ENCODE measurements around the gene SLC35F1.

The SLC35F1 gene

DNA sequence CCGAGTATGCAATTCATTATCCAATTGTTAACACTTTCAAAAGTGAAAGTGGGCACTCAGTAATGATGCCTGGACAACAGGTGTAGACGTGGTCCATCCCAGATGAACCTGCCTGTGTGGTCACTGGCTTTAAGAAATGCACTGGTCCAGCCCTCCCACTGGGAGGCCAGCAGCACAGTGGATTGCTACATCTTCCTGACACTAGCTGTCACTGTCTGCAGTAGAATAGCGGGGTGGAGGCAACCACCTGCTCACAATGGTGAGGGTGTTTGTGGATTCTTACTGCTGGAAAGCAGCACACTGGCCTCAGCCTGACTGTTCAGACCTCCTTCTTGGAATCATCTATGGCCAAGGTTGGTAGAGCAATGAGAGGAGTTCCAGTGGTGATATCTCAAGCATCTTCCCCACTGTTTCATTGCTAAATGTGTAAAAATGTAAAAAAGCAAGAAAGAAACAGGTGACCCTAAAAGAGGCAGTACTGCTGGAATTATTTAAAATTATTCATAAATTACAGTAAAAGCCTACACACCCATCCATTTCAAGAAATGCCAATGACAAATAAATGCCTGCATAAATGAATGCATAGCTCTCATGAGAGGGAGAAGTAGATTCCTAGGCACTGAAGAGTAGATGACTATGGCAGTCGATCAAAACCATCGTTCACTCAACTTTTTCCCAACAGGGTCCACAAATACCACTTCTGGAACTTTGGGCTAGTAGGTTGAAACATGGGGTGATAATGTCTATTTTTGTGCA, 413.0 kb downstream of the SLC35F1 start:
- DNase-seq = no peak

DNA sequence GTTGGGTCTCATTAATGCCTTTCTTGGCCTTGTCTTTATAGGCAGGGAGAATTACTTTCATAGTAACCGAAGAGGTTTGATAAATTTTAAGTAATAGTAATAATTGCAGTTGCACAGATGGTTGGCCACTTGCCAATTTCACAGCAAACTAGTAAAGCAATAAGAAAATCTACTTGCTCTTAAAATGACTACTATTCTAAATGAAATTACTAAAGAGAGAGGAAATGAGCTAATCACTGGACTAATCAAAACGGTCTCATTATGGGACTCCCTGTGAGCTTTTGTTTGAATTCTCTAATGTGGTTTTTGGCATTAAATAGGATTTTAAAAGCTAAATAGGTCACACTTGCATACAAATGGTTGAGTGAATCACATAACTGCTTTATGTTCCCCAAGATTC, 413.6 kb downstream of the SLC35F1 start:
- DNase-seq = no peak

GRCh38 chr6:118324116-118324515, 417.1 kb downstream of the SLC35F1 start:
- DNase-seq = no peak

DNA sequence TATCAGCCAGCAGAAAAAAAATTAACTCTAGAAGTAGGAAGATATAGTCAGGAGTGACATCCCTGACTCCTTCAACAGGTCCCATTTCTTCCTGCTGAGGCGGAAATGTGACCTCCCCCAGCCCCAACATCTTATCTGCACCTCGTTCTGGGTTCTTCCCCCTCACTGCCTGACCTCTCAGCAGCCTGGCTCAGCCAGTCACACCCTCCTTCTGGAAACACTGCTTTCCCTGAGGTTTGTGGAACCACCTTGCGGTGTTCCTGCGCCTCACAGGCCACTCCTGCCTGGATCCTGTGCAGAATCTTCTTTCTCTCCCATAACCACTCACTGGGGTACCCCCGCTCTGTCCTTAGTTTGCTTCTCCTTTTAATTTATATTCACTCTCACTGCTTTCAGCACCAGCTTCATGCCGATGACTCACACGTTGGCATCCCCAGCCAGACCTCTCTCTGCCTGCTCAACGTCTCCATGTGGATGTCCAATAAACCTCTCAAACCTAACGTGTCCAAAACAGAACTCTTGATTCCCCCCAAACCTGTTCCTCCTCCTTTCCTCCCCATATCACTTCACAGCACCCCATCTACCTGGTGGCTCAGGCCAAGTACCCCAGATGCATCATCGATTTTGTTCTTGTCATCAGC, 418.3 kb downstream of the SLC35F1 start:
- no peak for DNase-seq

- DNase-seq = no peak
Observed at GRCh38 chr6:118326712-118327111, 419.6 kb downstream of the SLC35F1 start.

DNA sequence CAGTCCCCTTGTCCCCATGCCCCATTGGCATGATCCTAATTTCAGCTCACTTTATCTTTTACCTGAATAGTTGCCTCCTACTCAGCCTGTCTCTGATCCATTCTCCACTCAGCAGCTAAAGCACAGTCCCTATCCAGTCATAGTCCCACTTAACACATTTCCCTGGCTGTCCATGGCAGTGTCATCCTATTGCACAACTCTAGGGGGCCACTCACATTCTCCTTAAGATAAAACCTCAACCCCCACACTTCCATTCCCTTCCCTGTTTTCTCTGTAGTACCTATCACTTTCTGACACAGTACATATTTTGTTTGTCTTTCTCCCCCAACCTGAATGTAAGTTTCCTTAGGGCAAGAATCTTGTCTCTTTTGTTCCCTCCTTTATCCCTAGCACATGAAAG, 420.2 kb downstream of the SLC35F1 start:
- no peak for DNase-seq

DNA sequence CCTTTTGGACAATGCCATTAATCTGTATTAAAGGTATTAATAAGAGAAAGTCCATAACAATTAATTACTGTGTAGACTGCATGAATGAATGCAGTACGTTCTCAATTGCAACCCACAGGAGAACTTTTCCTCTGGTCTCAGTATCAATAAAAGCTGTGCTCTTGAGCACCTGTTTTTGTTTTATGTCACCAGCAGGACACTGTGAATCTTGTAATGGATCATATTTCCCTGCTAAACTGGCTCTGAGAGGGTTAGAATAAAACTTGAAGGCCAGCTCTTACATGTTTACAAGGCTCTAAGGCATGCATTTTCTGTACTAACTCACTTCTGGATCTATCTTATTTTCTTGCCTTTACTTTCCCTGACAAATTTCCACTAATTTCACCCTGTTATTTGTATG, 426.7 kb downstream of the SLC35F1 start:
- no peak for DNase-seq

DNA sequence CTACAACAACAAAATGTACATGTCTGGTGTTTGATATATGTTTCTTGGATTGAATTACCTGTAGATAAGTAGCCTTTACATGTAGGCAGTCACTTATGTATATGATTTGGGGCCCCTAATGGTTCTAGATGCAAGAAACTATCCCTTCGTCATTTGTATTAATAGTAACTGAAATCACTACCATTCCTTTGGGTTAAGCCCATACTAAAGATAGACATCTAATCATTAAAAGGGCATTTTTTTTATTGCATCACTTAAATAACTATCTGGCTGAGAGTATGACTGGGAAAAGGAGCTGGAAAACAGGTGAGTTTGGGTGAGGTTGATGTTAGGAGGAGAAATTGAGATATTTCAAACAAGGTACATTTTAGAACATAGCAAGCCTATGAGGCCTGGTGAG, 427.6 kb downstream of the SLC35F1 start:
- DNase-seq = no peak

GRCh38 chr6:118335325-118335816, 428.3 kb downstream of the SLC35F1 start:
- DNase-seq = no peak

- no peak for DNase-seq
Observed at GRCh38 chr6:118344014-118344670, 437.1 kb downstream of the SLC35F1 start.

DNA sequence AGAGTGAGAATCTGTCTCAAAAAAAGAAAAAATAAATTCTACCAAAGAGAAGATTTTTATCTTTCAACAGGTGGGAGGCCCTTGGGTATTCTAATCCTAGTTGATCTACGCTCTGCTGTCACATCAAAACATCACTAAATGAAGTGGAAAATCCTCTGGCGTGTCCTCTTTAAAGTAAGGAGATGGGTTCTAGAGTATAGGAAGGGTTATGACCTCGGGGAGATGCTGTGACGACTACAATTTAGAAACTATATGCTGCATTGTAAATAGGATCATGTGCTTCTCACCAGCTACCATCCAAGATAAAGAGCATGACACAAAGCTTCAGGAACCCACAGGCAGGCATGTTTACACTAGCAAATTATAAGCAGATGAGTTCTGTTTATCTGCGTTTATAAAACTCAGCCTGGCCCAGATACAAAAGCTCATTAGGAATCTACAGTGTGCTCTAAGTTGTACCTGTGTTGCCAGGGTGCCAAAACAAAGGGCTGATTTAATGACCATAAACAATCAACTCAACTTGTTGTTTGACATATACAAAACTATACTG, 443.9 kb downstream of the SLC35F1 start:
- DNase-seq = no peak

DNA sequence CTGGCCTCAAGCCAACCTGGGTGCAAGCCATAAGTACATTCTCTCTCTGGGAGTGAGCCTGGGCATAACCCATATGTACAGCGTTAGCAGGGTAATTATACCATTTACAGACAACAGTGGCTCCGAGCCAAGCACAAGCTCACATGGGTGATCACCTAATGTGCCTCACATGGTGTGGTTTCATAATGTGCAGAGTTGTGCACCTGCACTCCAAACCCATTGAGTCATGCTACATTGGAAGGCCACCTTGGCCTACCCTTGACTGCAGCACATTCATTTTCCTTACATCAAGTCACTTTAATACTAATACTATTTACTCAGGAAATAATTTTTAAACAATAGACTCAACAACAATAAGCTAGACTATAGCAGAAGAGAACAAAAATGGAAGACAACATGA, 446.5 kb downstream of the SLC35F1 start:
- no peak for DNase-seq

DNA sequence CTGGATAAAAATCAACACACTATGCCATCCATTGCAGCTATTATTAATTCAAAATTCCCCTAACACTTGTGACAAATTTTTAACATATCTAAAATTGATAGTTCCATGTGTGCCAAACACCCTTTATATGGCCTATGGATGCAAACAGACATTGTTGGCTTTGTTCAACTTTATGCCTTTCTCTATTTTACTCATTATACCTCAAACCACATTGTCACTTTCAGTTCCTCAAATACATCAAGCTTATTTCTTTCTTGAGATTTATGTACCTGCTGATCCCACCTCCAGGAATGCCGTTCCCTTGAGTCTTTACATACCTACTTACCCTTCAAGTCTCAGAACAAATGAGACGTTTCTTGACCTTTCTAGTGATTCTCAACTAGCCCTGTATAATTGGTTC, 447.6 kb downstream of the SLC35F1 start:
- no peak for DNase-seq

- DNase-seq = no peak
Observed at GRCh38 chr6:118356054-118356453, 449.0 kb downstream of the SLC35F1 start.

DNA sequence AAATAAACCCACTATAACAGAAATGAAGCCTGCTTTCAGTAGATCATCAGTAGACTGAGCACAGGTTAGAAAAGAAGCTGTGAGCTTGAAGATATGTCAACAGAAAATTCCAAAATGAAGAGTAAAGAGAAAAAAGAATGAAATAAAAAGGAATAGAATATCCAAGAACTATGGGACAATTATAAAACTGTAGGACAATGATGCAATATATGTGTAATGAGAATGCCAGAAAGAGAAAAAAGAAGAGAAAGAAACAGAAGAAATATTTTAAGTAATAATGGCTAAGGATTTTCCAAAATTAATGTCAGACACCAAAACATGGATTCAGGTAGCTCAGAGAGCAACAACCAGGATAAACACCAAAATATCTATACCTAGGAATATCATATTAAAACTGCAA, 449.6 kb downstream of the SLC35F1 start:
- no peak for DNase-seq
